ENCODE measurements around the gene GPR65. TPM values are rescaled to one million over a fixed set of nuclear protein-coding genes. Genes with fewer than 3 reads are reported as not detected.

GPR65 gene
- total and polyA plus RNA-seq, 2 experiments from 2014 or later, result not detected

DNA sequence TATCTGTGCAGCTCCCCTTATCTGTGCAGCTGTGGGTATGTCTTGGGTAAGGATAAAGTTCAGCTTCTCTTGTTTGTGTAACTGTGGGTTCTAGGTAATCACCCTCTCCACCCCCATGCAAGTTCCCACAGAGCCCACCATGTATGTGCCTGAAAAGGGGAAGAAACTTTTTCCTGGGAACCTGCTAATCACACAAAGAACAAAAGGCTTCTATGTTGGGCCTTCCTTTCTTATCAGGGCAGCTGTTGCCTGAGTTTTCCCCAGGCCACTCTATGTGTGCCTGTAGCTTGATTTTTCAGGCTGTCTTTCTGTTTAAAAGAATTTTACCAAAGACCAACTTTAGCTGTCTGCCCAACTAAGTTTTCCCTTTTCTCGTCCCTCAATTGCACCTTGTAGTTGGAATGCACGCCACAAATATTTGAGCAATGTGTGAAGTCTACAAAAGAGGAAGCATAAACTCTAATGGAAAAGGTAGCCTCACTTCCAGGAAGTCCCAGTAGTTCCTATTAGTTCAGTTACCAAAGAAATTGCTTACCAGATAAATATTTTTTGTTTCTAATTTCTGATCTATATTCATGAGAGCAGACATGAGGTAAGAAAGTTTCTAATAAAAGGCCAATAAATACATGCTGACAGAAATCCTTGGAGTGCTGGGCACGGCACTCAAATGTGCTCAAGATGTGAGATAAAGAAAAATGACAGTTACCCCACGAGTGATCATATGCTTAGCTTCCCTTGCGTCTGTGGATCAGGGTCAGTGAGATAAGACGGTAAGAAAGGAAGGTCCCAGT lies 9.2 kb upstream of the GPR65 start:
- Histone ChIP-seq H3K4me3 (no peak overlapping the region), H3K79me2 (replicated peaks; ENCODE audit: insufficient read depth) (no peaks in the 10 kb centered on the region), H3K36me3 (ENCODE audit: insufficient read depth) (no peaks in the 10 kb centered on the region), H3F3A (replicated peaks; ENCODE audit: low read depth) (0 out of 2 replicates have a peak, but pooled peaks cover 2% of the 10 kb centered on the region), H3K9me2 (ENCODE audit: insufficient read depth) (no peaks in the 10 kb centered on the region; the same call in 1 of the 2 replicates), H3K27ac (ENCODE audit: low read depth) (no peak overlapping the region), H4K20me1 (replicated peaks; ENCODE audit: insufficient read depth) (no peaks in the 10 kb centered on the region), H3K4me1 (ENCODE audit: insufficient read depth) (peaks cover 5% of the 10 kb centered on the region; the same call in 1 of the 2 replicates), H3K27me3 (ENCODE audit: insufficient read depth) (no peaks in the 10 kb centered on the region), H2AFZ (no peak overlapping the region), H3K4me2 (no peak overlapping the region)
- Mint-ChIP-seq H3K4me1 (peaks cover 12% of the 10 kb centered on the region; the same call in 2 of the 3 replicates), H3K9me3 (no peaks in the 10 kb centered on the region; the same call in 2 of the 3 replicates), H3K27ac (no peak overlapping the region), H3K27me3 (ENCODE audit: insufficient read depth, low read depth, poor library complexity) (peaks cover 7% of the 10 kb centered on the region), H3K36me3 (ENCODE audit: low read depth) (no peaks in the 10 kb centered on the region), H3K4me3 (no peak overlapping the region)
- no peak for DNase-seq (ENCODE audit: low spot score)
- no peak for ATAC-seq
- no peak for TF ChIP-seq EZH2phosphoT487 (IDR thresholded peaks at IDR 0.05; ENCODE audit: unreplicated experiment)
- no peak for TF ChIP-seq CTCF (conservative IDR thresholded peaks at IDR 0.05; ENCODE audit: low read depth in 2 of 2)
- TF ChIP-seq ZNF114 (CRISPR knock-in tag; IDR thresholded peaks at IDR 0.05), result no peak
- no peak for TF ChIP-seq POLR2AphosphoS5 (IDR thresholded peaks at IDR 0.05; ENCODE audit: low read depth)
- TF ChIP-seq, protein P1, sequence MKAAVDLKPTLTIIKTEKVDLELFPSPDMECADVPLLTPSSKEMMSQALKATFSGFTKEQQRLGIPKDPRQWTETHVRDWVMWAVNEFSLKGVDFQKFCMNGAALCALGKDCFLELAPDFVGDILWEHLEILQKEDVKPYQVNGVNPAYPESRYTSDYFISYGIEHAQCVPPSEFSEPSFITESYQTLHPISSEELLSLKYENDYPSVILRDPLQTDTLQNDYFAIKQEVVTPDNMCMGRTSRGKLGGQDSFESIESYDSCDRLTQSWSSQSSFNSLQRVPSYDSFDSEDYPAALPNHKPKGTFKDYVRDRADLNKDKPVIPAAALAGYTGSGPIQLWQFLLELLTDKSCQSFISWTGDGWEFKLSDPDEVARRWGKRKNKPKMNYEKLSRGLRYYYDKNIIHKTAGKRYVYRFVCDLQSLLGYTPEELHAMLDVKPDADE (IDR thresholded peaks at IDR 0.05), result no peak
- no peak for TF ChIP-seq NANOG (IDR thresholded peaks at IDR 0.05; ENCODE audit: borderline replicate concordance)
- TF ChIP-seq EZH2 (IDR thresholded peaks at IDR 0.05; ENCODE audit: low read depth, unreplicated experiment), result no peak
- TF ChIP-seq, protein P2, sequence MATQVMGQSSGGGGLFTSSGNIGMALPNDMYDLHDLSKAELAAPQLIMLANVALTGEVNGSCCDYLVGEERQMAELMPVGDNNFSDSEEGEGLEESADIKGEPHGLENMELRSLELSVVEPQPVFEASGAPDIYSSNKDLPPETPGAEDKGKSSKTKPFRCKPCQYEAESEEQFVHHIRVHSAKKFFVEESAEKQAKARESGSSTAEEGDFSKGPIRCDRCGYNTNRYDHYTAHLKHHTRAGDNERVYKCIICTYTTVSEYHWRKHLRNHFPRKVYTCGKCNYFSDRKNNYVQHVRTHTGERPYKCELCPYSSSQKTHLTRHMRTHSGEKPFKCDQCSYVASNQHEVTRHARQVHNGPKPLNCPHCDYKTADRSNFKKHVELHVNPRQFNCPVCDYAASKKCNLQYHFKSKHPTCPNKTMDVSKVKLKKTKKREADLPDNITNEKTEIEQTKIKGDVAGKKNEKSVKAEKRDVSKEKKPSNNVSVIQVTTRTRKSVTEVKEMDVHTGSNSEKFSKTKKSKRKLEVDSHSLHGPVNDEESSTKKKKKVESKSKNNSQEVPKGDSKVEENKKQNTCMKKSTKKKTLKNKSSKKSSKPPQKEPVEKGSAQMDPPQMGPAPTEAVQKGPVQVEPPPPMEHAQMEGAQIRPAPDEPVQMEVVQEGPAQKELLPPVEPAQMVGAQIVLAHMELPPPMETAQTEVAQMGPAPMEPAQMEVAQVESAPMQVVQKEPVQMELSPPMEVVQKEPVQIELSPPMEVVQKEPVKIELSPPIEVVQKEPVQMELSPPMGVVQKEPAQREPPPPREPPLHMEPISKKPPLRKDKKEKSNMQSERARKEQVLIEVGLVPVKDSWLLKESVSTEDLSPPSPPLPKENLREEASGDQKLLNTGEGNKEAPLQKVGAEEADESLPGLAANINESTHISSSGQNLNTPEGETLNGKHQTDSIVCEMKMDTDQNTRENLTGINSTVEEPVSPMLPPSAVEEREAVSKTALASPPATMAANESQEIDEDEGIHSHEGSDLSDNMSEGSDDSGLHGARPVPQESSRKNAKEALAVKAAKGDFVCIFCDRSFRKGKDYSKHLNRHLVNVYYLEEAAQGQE (IDR thresholded peaks at IDR 0.05; ENCODE audit: unreplicated experiment), result no peak
- no peak for TF ChIP-seq CREB1 (CRISPR knock-in tag; IDR thresholded peaks at IDR 0.05; ENCODE audit: low read depth)
- no peak for TF ChIP-seq JUNB (IDR thresholded peaks at IDR 0.05; ENCODE audit: unreplicated experiment)

Data from GM23338 (cell line).